CD4-positive, alpha-beta T cell treated with Interleukin-12 subunit alpha and Interleukin-12 subunit beta, for 1 hour (primary cell): ENCODE results near the gene SFMBT2.
"Not testable (repeated sequence)": the region's sequence is repeated elsewhere in the genome, so short reads cannot be mapped to it uniquely, and the experiment has no call there.

Experiments
- DNase-seq: peaks from one replicate; pipeline ENCODE4 v3.0.0-alpha.2; 2020

Gene SFMBT2

GRCh38 chr10:7400068-7400715 is 10.6 kb downstream of the SFMBT2 start:
- no peak for DNase-seq

GRCh38 chr10:7399533-7399932 is 11.3 kb downstream of the SFMBT2 start:
- DNase-seq = no peak

GRCh38 chr10:7397049-7398035 is 13.5 kb downstream of the SFMBT2 start:
- DNase-seq = no peak

GRCh38 chr10:7392301-7392700 is 18.5 kb downstream of the SFMBT2 start:
- not testable (repeated sequence) for DNase-seq

- no peak for DNase-seq
Measured at GRCh38 chr10:7391748-7392147, 19.1 kb downstream of the SFMBT2 start.

- not testable (repeated sequence) for DNase-seq
Measured at GRCh38 chr10:7390689-7391110, 20.1 kb downstream of the SFMBT2 start.

- DNase-seq = no peak
Measured at GRCh38 chr10:7389844-7390243, 21.0 kb downstream of the SFMBT2 start.

- DNase-seq = no peak
Measured at GRCh38 chr10:7389346-7389745, 21.5 kb downstream of the SFMBT2 start.

- DNase-seq = peak; percentile 29
Measured at GRCh38 chr10:7388602-7389001, 22.2 kb downstream of the SFMBT2 start.

- DNase-seq = not testable (repeated sequence)
Measured at GRCh38 chr10:7388149-7388548, 22.7 kb downstream of the SFMBT2 start.

GRCh38 chr10:7385114-7385513 is 25.7 kb downstream of the SFMBT2 start:
- DNase-seq = no peak

- no peak for DNase-seq
Measured at GRCh38 chr10:7383442-7383841, 27.4 kb downstream of the SFMBT2 start.

- no peak for DNase-seq
Measured at GRCh38 chr10:7380704-7381241, 30.1 kb downstream of the SFMBT2 start.

- peak; percentile 12 for DNase-seq
Measured at GRCh38 chr10:7378602-7379403, 32.0 kb downstream of the SFMBT2 start.

GRCh38 chr10:7377614-7378248 is 33.1 kb downstream of the SFMBT2 start:
- no peak for DNase-seq

- DNase-seq = no peak
Measured at GRCh38 chr10:7374795-7375194, 36.0 kb downstream of the SFMBT2 start.

GRCh38 chr10:7373039-7373438 is 37.8 kb downstream of the SFMBT2 start:
- DNase-seq = no peak

GRCh38 chr10:7372504-7372903 is 38.3 kb downstream of the SFMBT2 start:
- DNase-seq = no peak

GRCh38 chr10:7370511-7370910 is 40.3 kb downstream of the SFMBT2 start:
- no peak for DNase-seq

- no peak for DNase-seq
Measured at GRCh38 chr10:7365027-7365745, 45.6 kb downstream of the SFMBT2 start.

GRCh38 chr10:7364474-7364873 is 46.4 kb downstream of the SFMBT2 start:
- DNase-seq = no peak

- no peak for DNase-seq
Measured at GRCh38 chr10:7363700-7364099, 47.1 kb downstream of the SFMBT2 start.
